ENCODE measurements around the gene RYR1.
"Not testable (repeated sequence)": the region's sequence is repeated elsewhere in the genome, so short reads cannot be mapped to it uniquely, and the experiment has no call there.

Gene RYR1

DNA sequence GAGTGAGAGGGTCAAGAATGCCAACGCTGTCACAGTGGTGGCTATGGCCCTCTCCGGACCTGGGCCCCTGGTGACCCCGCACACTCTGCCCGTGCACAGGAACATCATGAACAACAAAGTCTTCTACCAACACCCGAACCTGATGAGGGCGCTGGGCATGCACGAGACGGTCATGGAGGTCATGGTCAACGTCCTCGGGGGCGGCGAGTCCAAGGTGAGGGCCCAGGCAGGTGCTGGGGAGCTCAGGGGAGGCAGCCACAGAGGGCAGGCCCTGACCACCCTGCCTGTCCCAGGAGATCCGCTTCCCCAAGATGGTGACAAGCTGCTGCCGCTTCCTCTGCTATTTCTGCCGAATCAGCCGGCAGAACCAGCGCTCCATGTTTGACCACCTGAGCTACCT is 62.6 kb downstream of the RYR1 start:
- no peak for DNase-seq

- DNase-seq: no peak
Observed at GRCh38 chr19:38496603-38497487, 63.4 kb downstream of the RYR1 start.

DNA sequence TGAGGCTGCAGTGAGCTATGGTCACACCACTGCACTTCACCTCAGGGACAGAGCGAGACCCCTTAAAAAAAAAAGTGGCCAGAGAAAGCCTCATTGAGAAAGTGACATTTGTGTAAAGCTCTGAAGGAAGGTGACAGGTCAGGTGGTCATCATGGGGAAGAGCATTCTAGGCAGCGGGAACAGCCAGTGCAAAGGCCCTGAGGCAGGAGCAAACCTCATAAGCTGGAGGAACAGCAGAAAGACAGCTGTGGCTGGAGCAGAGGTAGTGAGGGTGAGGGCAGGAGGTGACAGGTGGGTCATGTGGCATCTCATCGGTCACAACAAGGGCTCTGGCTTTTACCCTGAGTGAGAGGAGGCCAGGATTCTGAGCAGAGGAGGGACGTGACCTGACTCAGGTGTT is 64.4 kb downstream of the RYR1 start:
- DNase-seq: no peak

GRCh38 chr19:38499532-38499931 is 66.0 kb downstream of the RYR1 start:
- DNase-seq: no peak

GRCh38 chr19:38500450-38500849 is 67.0 kb downstream of the RYR1 start:
- DNase-seq: no peak

DNA sequence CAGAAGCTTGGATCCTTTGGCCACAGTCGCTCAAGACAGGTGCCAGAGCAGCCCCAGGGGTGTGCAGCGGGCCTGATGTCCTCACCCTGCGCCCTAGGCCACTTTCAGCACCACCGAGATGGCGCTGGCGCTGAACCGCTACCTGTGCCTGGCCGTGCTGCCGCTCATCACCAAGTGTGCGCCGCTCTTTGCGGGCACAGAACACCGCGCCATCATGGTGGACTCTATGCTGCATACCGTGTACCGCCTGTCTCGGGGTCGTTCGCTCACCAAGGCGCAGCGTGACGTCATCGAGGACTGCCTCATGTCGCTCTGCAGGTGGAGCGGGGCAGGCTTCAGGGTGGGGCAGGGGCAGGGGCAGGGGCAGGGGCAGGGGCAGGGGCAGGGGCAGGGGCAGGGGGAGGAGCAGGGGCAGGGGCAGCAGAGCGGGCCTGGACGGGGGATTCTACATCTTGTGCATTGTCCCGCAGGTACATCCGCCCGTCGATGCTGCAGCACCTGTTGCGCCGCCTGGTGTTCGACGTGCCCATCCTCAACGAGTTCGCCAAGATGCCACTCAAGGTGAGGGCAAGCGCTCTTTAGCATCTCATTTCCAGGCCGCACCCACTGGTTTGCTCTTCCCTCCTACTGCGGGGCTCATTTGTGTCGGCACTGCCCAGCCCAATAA is 69.1 kb downstream of the RYR1 start:
- DNase-seq: no peak

DNA sequence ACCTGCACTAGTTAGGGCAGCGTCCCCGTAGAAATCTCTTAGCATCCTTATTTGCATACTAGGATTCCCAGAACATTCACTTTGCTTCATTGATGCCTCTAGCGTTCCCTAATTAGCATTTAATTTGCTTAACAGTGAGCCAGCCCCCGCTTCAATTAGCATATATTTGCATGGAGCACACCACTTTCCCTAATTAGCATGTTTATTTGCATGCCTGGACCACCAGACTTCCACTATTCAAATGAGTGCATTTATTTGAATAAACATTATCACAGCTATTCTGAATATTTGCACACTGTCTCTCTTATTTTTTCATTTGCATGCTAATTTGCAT is 69.6 kb downstream of the RYR1 start:
- no peak for DNase-seq

- DNase-seq: no peak
Observed at GRCh38 chr19:38505958-38506357, 72.5 kb downstream of the RYR1 start.

DNA sequence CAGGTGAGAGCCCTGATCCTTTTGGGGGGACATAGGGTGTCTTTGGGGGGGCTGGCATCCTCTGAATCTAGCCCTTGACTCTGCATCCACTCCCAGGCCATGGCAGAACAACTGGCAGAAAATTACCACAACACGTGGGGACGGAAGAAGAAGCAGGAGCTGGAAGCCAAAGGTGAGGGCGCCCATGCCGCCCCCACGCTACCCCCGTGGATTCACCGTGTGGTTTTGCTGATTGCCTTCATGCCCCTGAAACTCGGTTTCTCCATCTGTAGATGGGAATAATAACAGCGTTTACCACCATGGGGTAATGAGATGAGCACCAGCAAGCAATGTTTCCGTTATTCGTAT is 72.9 kb downstream of the RYR1 start:
- no peak for DNase-seq

- DNase-seq: peak; percentile 93
Observed at GRCh38 chr19:38506723-38507550, 73.4 kb downstream of the RYR1 start.

- no peak for DNase-seq
Observed at GRCh38 chr19:38507551-38508127, 74.1 kb downstream of the RYR1 start.

- DNase-seq: no peak
Observed at GRCh38 chr19:38508507-38508906, 75.0 kb downstream of the RYR1 start.

- no peak for DNase-seq
Observed at GRCh38 chr19:38509027-38509426, 75.5 kb downstream of the RYR1 start.

- no peak for DNase-seq
Observed at GRCh38 chr19:38511074-38511708, 77.7 kb downstream of the RYR1 start.

DNA sequence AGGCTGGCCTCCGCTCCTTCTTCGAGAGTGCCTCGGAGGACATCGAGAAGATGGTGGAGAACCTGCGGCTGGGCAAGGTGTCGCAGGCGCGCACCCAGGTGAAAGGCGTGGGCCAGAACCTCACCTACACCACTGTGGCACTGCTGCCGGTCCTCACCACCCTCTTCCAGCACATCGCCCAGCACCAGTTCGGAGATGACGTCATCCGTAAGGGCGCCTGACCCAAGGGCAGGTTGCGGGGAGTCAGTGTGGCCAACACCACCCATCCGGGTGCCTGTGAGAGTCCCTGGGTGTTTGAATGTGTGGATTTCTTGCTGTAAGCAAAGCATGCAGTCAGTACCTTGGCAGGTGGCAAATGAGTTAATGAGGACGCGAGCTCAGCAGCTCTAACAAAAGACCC is 78.8 kb downstream of the RYR1 start:
- no peak for DNase-seq

DNA sequence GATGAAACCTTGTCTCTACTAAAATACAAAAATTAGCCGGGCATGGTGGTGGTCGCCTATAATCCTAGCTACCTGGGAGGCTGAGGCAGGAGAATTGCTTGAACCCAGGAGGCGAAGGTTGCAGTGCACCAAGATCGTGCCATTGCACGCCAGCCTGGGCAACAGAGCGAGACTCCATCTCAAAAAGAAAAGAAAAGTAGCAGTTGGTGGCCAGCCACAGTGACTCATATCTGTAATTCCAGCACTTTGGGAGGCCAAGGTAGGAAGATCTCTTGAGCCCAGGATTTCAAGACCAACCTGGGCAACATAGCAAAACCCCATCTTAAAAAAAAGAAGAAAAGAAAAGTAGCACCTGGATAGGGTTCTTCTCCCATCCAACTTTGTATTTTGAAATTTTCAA is 79.7 kb downstream of the RYR1 start:
- DNase-seq: not testable (repeated sequence)

DNA sequence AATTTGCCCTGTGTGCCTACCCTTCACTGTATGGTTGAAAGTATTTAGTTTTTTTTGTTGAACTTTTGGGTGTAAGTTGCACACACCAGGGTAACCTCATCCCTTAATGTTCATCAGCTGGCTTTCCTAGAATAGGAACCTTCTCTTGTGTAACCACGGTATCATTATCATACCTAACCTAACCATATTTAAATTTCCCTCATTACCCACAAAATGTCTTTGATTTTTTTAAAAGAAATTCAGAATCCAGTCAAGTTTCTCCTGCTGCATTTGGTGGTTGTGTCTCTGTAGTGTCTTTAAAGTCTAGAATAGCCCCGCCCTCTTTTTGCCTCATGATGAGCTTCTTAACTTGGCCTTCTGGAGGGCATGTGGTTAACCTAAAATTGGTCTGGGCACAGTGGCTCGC is 80.3 kb downstream of the RYR1 start:
- DNase-seq: no peak

GRCh38 chr19:38514812-38515633 is 81.5 kb downstream of the RYR1 start:
- peak; percentile 100 for DNase-seq

- no peak for DNase-seq
Observed at GRCh38 chr19:38515896-38516295, 82.4 kb downstream of the RYR1 start.

DNA sequence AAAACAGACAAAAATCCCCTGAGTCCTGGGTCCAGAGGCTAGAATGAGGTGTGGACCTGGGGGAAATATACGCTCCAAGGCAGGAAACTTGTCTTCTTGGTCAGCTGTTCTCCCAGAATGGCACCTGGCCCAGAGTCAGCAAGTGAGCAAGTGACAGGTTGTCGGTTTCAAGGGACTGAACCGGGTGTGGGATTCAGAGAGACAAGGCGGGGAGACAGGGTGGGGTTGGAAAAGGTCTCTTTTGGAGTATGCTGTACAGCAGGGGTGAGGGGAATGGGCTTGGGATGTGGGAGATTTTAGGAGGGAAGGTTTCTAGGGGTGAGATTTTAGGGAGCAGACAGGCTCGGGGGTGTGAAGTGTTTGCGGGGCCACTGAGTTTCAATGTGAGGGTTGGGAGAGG is 83.3 kb downstream of the RYR1 start:
- DNase-seq: no peak

- DNase-seq: no peak
Observed at GRCh38 chr19:38517321-38517720, 83.8 kb downstream of the RYR1 start.

GRCh38 chr19:38517980-38518379 is 84.5 kb downstream of the RYR1 start:
- DNase-seq: not testable (repeated sequence)
